Fibroblast of lung (primary cell): ENCODE data around the gene LCORL. TPM values are rescaled to one million over a fixed set of nuclear protein-coding genes. Genes with fewer than 3 reads are reported as not detected.

Experiments
- DNase-seq, 2 donors: peaks; one replicate each; pipeline versions ENCODE4 v3.0.0 to v3.0.0-alpha.2; 2010; ENCODE audit warnings: low read depth in 2 of 2
- H2AFZ ChIP-seq: 2 replicates; pipeline ENCODE4 v1.5.1; 2012; ENCODE audit warnings: low read length, control low read depth, inconsistent platforms
- H3K27ac ChIP-seq: 2 replicates; pipeline ENCODE4 v1.5.1; 2011; ENCODE audit warnings: low read length, control low read depth; ENCODE audit not compliant: insufficient read depth
- H3K27me3 ChIP-seq: 2 replicates; pipeline ENCODE4 v1.5.1; 2011; ENCODE audit warnings: mild to moderate bottlenecking, low read length; ENCODE audit not compliant: control insufficient read depth, insufficient read depth
- H3K36me3 ChIP-seq: 2 replicates; pipeline ENCODE4 v1.5.1; 2011; ENCODE audit warnings: low read length; ENCODE audit not compliant: control insufficient read depth, insufficient read depth
- H3K4me1 ChIP-seq: 2 replicates; pipeline ENCODE4 v1.5.1; 2011; ENCODE audit warnings: low read length; ENCODE audit not compliant: control insufficient read depth, insufficient read depth; ENCODE audit errors: extremely low read depth
- H3K4me2 ChIP-seq: 2 replicates; pipeline ENCODE4 v1.5.1; 2011; ENCODE audit warnings: low read length, control low read depth; ENCODE audit not compliant: insufficient read depth; ENCODE audit errors: extremely low read depth
- H3K4me3 ChIP-seq, 4 experiments: fragments of 200-600 bp in 1 of 4; sonication (generic) in 1 of 4; replicated peaks in 1 of 4; 2 replicates each; pipeline ENCODE4 v1.5.1; 2011 to 2016; ENCODE audit warnings: low read length in 4 of 4, low read depth in 3 of 4, mild to moderate bottlenecking in 3 of 4, control low read depth in 2 of 4, inconsistent platforms in 1 of 4, mixed read lengths in 1 of 4; ENCODE audit not compliant: insufficient read depth in 1 of 4; ENCODE audit errors: control extremely low read depth in 1 of 4
- H3K79me2 ChIP-seq: 2 replicates; pipeline ENCODE4 v1.5.1; 2012; ENCODE audit warnings: mild to moderate bottlenecking, low read length, inconsistent platforms; ENCODE audit not compliant: control insufficient read depth, insufficient read depth
- H3K9ac ChIP-seq: 2 replicates; pipeline ENCODE4 v1.5.1; 2011; ENCODE audit warnings: mild to moderate bottlenecking, low read length, control low read depth; ENCODE audit not compliant: insufficient read depth
- H3K9me3 ChIP-seq: 2 replicates; pipeline ENCODE4 v1.5.1; 2012; ENCODE audit warnings: low read depth, low read length; ENCODE audit not compliant: control insufficient read depth, insufficient read depth
- H4K20me1 ChIP-seq: 2 replicates; pipeline ENCODE4 v1.5.1; 2011; ENCODE audit warnings: low read length; ENCODE audit not compliant: control insufficient read depth, insufficient read depth; ENCODE audit errors: extremely low read depth
- EZH2 ChIP-seq: IDR thresholded peaks from 2 replicates; pipeline ENCODE4 v1.5.1; 2012; ENCODE audit warnings: low read length, control low read depth, mild to moderate bottlenecking; ENCODE audit errors: missing control alignments
- polyA plus RNA-seq, 2 donors: library from polyadenylated mRNA; depleted of rRNA in 1 of 2; stranded (reverse) in 1 of 2; unstranded in 1 of 2; fragments of >200 nt; gene quantifications; 2 replicates each; pipeline ENCODE4 v1.2.1, GENCODE V29; 2011 to 2012; ENCODE audit warnings: missing spikeins in 1 of 2
- total RNA-seq: library from RNA; depleted of rRNA; stranded (reverse); fragments of >200 nt; gene quantifications from 2 replicates; pipeline ENCODE4 v1.2.1, GENCODE V29; 2014
- TF ChIP-seq, protein P1 (sequence below), 2 donors: IDR thresholded peaks in 1 of 2; conservative IDR thresholded peaks in 1 of 2; 1 replicate in 1 of 2; 2 replicates in 1 of 2; pipeline ENCODE4 v1.5.1; 2011 to 2012; ENCODE audit warnings: low read length in 2 of 2, control low read depth in 1 of 2, inconsistent platforms in 1 of 2, low read depth in 1 of 2, mild to moderate bottlenecking in 1 of 2

LCORL gene
- total and polyA plus RNA-seq, 2 donors (not counting 1 experiment from before 2014, with no cell fraction given), result 8.5 to 13.5 TPM

DNA sequence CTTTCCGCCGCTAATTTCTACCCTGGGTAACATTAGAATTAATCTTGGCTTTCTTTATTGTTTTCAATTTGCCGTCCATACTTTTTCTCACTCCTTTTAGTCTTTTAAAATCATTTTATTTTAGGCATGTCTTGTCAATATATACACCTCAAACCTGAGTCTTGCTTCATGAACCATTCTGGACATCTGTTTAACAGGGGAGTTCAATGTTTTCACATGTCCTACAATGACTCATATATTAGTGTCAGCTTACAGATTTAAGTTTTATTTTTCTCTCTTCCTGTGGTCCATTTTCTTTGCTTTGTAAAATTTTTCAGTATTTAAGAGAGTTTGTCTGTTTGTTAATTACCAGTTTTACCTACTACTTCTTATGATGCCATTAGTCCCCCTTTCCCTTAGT lies 89.5 kb downstream of the LCORL start:
- Histone ChIP-seq H3K27ac (no peak overlapping the region), H3K36me3 (no peaks in the 10 kb centered on the region), H4K20me1 (no peaks in the 10 kb centered on the region), H3K9me3 (no peaks in the 10 kb centered on the region), H3K9ac (no peak overlapping the region), H3K4me3 (no peak overlapping the region), H3K27me3 (no peaks in the 10 kb centered on the region), H3K79me2 (no peaks in the 10 kb centered on the region), H2AFZ (no peak overlapping the region), H3K4me1 (no peaks in the 10 kb centered on the region), H3K4me2 (no peak overlapping the region)
- TF ChIP-seq, protein P1, sequence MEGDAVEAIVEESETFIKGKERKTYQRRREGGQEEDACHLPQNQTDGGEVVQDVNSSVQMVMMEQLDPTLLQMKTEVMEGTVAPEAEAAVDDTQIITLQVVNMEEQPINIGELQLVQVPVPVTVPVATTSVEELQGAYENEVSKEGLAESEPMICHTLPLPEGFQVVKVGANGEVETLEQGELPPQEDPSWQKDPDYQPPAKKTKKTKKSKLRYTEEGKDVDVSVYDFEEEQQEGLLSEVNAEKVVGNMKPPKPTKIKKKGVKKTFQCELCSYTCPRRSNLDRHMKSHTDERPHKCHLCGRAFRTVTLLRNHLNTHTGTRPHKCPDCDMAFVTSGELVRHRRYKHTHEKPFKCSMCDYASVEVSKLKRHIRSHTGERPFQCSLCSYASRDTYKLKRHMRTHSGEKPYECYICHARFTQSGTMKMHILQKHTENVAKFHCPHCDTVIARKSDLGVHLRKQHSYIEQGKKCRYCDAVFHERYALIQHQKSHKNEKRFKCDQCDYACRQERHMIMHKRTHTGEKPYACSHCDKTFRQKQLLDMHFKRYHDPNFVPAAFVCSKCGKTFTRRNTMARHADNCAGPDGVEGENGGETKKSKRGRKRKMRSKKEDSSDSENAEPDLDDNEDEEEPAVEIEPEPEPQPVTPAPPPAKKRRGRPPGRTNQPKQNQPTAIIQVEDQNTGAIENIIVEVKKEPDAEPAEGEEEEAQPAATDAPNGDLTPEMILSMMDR (conservative IDR thresholded peaks at IDR 0.05 in 1 of 2, IDR thresholded peaks at IDR 0.05 in 1 of 2; ENCODE audit: low read depth in 1 of 2, low read length in 2 of 2), result no peak
- no peak for TF ChIP-seq EZH2
- DNase-seq, result peak in 1 of 2 donors; percentile 33

GRCh38 chr4:17930256-17930655 lies 91.3 kb downstream of the LCORL start:
- H3K4me3 ChIP-seq, result no peak overlapping the region
- no peaks in the 10 kb centered on the region for H4K20me1 ChIP-seq
- no peaks in the 10 kb centered on the region for H3K4me1 ChIP-seq
- no peak for DNase-seq
- no peaks in the 10 kb centered on the region for H3K27me3 ChIP-seq
- H3K27ac ChIP-seq, result no peak overlapping the region
- no peak for TF ChIP-seq EZH2
- TF ChIP-seq, protein P1 (conservative IDR thresholded peaks at IDR 0.05 in 1 of 2, IDR thresholded peaks at IDR 0.05 in 1 of 2; ENCODE audit: low read depth in 1 of 2, low read length in 2 of 2), result no peak
- H3K79me2 ChIP-seq, result no peaks in the 10 kb centered on the region
- H3K9ac ChIP-seq, result no peak overlapping the region
- H3K36me3 ChIP-seq, result no peaks in the 10 kb centered on the region
- H3K9me3 ChIP-seq, result no peaks in the 10 kb centered on the region
- H3K4me2 ChIP-seq, result no peak overlapping the region
- H2AFZ ChIP-seq, result no peak overlapping the region

GRCh38 chr4:17924189-17924588 lies 97.4 kb downstream of the LCORL start:
- no peak overlapping the region for H2AFZ ChIP-seq
- no peaks in the 10 kb centered on the region for H3K79me2 ChIP-seq
- no peak overlapping the region for H3K9ac ChIP-seq
- H3K36me3 ChIP-seq, result no peaks in the 10 kb centered on the region
- no peaks in the 10 kb centered on the region for H3K27me3 ChIP-seq
- no peaks in the 10 kb centered on the region for H4K20me1 ChIP-seq
- no peaks in the 10 kb centered on the region for H3K9me3 ChIP-seq
- H3K4me2 ChIP-seq, result no peak overlapping the region
- no peak for TF ChIP-seq EZH2
- TF ChIP-seq, protein P1 (conservative IDR thresholded peaks at IDR 0.05 in 1 of 2, IDR thresholded peaks at IDR 0.05 in 1 of 2; ENCODE audit: low read depth in 1 of 2, low read length in 2 of 2), result no peak
- H3K27ac ChIP-seq, result no peak overlapping the region
- H3K4me1 ChIP-seq, result no peaks in the 10 kb centered on the region
- no peak overlapping the region for H3K4me3 ChIP-seq
- no peak for DNase-seq
